Measurements from ENCODE around the gene TTLL9.

The TTLL9 gene

GRCh38 chr20:31836853-31837608 lies 33.4 kb upstream of the TTLL9 start:
- DNase-seq, result no peak

DNA sequence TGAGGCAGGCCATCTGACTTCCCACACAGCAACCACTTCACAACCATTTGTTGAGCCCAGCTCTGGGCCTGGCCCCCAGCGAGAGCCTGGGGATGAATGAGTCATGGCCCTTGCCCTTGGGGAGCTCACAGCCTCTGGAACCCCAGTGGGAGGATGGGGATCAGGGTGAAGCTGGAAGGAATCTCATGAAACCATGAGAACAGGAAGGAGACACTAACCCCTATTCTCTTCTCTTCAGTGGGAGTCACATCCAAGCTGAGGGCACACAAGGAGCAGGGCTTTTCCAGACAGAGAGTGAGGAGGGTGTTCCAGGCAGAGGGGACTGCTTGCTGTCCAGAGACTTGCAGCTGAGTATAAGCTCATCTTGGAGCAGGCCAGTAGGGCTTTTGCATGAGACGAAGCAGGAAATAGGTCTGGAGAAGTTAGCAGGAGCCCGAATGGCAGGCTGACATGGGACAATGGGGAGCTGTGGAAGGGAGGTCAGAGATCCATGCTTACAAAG lies 32.5 kb upstream of the TTLL9 start:
- DNase-seq, result no peak

DNA sequence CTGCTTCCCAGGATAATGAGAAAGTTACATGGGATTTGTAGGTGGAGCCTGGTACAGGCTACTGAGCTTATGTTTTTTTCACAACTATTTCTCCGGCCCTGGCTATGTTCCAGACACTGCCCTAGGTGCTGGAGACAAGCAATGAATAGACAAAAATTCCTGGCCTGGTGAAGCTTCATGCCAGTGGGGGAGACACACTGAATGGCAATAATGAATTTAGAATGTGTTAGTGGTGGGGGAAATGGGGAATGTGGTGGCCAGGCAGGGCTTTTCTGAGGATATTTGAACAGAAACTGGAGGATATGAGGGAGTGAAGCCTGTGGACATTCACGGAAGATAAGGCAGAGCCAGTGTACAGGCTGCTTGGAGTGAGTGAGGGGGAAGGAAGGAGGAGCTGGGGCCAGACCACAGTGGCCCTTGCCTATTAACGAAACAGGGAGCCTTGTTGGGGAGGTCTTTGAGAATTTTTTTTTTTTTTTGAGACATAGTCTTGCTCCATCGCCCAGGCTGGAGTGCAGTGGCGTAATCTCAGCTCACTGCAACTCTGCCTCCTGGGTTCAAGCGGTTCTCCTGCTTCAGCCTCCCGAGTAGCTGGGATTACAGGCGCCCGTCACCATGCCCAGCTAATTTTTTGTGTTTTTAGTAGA lies 31.7 kb upstream of the TTLL9 start:
- no peak for DNase-seq

DNA sequence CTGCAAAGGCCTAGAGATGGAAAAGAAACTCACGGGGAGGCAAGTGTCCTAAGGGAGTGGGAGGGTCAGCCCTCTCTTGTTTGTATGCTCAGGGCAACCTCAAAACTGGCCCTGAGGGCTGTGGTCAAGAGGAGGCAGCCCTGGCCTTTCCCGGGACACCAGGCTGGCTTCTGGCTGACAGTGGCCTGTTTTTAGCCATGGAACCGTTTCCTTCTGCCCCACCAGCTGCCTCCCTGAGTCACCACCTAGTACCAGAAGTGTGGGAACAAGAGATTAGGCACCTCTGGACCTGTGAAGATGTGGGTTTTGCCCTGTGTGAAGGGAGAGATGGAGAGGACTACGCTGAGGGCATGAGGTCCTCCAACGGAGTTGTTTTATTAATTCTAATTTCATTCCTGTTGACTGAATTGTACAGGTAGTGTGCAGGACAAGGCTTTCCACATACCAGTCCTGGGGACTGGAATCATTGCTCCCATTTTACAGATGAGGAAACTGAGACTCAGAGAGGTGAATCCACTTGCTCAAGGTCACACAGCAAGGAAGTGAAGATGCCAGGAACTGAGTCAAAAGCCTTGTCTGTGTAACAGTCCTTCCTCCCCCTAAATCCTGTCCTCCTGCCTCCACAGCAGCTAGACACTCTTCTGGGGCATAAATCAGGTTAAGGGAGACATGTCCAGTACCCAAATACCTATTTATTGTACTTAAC lies 30.5 kb upstream of the TTLL9 start:
- no peak for DNase-seq

DNA sequence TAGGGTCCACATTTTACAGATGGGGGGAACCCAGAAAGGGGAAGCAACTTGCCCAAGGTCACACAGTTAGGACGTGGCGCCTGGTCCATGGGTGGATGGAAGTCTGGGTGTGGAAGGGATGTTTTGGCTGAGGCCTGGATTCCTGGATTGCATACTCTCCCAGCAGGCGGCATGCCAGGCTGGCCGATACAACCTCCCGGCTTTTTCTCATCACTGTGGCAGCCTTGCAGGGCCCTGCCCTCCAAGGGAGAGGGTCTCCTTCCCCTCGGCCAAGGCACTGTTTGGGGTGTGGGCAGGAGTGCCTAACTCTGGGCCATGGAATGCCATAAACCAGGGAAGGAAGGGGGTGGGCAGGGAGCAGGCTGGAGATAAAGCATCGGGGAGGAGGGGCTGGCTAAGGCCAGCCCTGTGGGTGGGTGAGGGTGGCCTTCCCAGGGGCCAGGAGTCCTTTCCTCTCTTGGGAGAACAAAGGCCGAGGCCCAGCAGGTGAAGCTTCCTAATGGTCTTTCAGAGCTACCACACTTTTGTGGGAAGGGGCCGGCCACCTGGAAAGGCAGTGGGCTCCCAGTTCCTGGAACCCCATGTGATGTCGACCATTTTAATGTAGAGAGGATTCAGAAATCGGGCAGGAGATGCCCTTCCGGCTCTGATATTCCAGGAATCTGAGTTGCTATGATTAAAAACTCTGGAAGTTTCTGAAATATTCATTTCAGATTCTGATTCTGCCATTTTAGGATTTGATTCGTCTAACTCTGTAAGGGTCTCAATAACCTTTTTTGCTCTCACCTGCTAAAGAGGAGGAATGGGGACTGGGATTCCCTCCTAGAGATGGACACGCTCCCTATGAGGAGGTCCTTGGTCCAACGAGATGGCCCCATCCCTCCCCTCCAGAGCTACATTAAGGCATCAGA lies 29.3 kb upstream of the TTLL9 start:
- no peak for DNase-seq

DNA sequence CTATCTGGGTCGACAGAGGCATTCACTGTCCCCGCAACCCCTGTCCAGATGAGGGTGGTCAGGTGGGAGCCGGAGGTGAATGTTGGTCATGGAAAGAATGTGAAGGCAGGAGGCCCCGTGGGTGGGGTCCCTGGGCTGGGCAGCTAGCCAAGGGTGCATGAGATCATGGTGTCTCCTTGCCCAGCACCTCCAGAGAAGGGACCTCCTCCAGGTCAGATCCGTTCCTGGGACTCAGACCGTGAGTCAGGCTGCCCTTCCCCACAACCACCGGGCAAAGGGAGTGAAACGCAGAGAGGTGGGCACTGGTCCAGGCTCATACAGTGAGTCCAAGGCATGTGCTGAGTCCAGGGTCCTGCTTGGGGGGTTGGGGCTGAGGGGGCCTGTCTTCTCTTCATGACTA lies 28.5 kb upstream of the TTLL9 start:
- DNase-seq, result no peak

DNA sequence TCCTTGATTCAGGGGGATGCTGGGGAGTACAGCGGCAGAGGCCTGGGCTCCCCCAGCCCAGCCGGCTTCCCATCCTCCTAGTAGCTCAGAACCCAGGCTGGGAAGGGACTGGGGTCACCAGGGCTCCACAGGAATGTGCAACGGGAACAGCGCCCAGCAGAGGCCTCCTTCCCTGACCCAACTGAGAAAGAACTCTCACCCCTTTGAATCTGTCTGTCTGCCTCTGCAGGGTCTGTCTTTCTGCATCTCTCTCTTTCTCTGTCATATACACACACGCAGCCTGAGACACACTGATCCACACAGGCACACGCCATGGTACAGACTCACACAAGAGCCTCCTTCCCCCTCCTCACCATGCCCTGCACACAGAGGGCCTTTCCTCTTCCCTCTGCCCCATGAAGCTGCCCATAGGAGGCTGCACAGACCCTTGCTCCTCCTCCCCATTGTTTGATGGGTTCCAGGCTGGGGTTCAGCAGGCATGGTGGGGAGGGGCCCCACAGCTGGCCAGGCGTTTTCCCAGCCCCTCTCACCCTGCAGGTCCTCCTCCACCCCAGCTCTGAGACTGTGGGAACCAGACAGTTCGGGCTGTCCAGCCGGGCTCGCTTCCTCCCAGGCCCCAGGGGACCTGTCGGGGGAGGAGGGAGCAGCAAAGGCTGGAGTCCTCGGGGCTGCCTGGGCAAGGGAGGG lies 27.8 kb upstream of the TTLL9 start:
- no peak for DNase-seq

- DNase-seq, result no peak
These were observed 27.1 kb upstream of the TTLL9 start for GRCh38 chr20:31843288-31843687.

DNA sequence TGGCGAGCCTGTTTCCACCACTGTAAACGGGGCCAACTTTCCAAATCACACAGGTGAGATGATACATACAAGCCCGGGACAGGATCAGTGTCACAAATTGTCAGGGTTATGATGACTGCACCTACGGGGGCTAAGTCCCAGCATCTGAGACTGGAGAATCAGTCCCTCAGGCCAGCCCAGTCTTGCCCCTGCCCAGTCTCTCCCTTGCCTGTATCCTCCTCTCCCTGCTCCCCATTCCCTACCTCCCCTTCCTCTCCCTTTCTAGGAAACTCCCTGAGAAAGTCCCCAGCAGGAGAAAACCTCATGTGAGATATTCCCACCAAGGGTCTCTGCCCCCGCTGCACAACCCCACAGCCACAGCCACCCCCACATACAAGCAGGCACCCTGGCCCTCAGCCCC lies 26.6 kb upstream of the TTLL9 start:
- DNase-seq, result no peak

DNA sequence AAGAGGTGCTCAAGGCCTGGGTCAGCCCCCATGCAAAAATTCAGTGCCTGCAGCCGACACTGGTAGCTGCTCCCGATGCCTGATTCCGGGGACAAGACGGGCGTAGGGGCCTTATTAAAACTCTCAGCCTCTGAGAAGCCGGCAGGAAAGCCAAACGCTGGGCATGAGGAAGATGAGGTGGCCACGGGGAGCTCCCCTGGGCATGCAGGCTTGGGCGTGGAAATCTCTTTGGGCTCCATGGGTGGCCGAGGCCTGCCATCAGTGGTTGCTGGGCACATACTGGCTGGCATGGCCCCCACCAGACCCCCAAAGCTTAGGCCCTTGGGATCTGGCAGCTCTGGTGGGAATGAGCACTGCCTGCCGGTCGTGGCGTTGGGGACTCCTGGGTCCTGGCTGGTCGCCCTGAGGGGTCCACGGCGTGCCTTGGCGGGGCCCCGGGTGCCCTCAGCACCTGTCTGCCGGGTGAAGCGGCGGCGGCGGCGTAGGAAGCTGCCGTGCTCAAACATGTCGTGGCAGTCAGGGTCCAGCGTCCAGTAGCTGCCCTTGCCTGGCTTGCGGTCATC lies 25.6 kb upstream of the TTLL9 start:
- DNase-seq, result no peak

DNA sequence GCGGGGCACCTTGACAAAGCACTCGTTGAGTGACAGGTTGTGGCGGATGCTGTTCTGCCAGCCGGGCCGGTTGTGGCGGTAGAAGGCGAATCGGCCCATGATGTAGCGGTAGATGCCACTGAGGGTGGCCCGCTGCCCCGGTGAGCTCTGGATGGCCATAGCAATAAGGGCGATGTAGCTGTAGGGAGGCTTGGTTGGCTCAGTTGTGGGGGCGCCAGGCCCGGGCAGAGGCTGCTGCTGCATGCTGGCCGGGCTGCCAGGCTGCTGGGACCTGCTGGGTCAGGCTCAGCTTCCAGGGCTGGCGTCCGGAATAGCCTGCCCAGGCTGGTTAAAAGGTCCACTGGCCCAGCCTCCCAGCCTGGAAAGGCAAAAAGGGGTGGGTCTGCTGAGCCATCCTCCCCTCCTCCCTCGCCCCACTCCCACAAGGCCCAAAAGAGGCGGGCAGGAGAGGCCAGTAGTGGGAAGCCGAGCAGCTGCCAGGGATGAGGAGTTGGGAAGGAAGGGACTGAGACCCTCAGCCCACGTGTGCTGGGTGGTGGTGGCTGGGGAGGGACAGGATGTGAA lies 25.1 kb upstream of the TTLL9 start, which contains the start of gene FOXS1:
Gene FOXS1, minus strand, starts transcription at position 305 of the 564 bp plus-strand sequence. Its CDS starts 62 bp downstream, at position 243.
- peak in 13 of 56 donors; percentile 3 to 49 (median 18) for DNase-seq

- no peak for DNase-seq
These were observed 23.7 kb upstream of the TTLL9 start for GRCh38 chr20:31846793-31847138.

GRCh38 chr20:31848088-31848999 lies 22.1 kb upstream of the TTLL9 start:
- DNase-seq, result no peak

- DNase-seq, result no peak
These were observed 21.0 kb upstream of the TTLL9 start for GRCh38 chr20:31849306-31849930.

- no peak for DNase-seq
These were observed 19.0 kb upstream of the TTLL9 start for GRCh38 chr20:31851240-31851955.

DNA sequence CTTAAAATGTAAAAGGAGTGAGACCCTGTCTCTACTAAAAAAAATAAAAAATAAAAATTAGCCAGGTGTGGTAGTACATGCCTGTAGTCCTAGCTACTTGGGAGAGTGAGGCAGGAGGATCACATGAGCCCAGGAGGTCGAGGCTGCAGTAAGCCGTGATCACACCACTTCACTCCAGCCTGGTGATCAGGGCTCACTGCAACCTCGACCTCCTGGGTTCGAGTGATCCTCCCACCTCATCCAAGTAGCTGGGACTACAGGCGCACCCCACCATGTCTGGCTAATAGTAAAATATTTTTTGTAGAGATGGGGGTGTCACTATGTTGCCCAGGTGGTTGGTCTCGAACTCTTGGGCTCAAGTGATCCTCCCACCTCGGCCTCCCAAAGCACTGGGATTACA lies 17.0 kb upstream of the TTLL9 start:
- DNase-seq, result no peak

- no peak for DNase-seq
These were observed 13.9 kb upstream of the TTLL9 start for GRCh38 chr20:31856516-31856915.
